Endothelial cell of umbilical vein (primary cell): ENCODE results near the gene PRR5L. TPM values are rescaled to one million over a fixed set of nuclear protein-coding genes. Genes with fewer than 3 reads are reported as not detected.

Experiments
- BruUV-seq: library from RNA; stranded (reverse); fragments of 400-500 nt; replicated peaks from 2 replicates; lab custom pipeline; 2021; lab: Mats Ljungman, UMichigan
- CTCF ChIA-PET: fragments of 300-600, 350-600 bp; sonication (Branson Sonifier 250); formaldehyde crosslinking; loops from one replicate; lab custom pipeline; 2021; ENCODE audit warnings: antibody characterized with exemption, inconsistent platforms; lab: Charles Lee
- POLR2A ChIA-PET: fragments of 300-600, 350-600 bp; sonication (Branson Sonifier 250); formaldehyde crosslinking; loops from one replicate; lab custom pipeline; 2021; ENCODE audit warnings: antibody characterized with exemption, inconsistent platforms; lab: Charles Lee
- DNase-seq: peaks from one replicate; pipeline ENCODE4 v3.0.0-alpha.2; 2011; ENCODE audit warnings: low read depth, low spot score
- FAIRE-seq: peaks from 2 replicates; lab custom pipeline; 2011; peaks lifted over from hg19 to GRCh38; lab: Jason Lieb, UNC
- H2AFZ ChIP-seq: 2 replicates; pipeline ENCODE4 v1.6.0; 2012; ENCODE audit warnings: low read depth, low read length, control low read depth, inconsistent platforms
- H3K27ac ChIP-seq: 2 replicates; pipeline ENCODE4 v1.5.1; 2011; ENCODE audit warnings: low read depth, mild to moderate bottlenecking, control low read depth, low read length, moderate library complexity; ENCODE audit not compliant: insufficient read depth
- H3K27me3 ChIP-seq, 2 experiments: 2 replicates each; pipeline versions ENCODE4 v1.6.0 to v1.6.1; 2011; ENCODE audit warnings: low read length in 2 of 2, mixed read lengths in 1 of 2; ENCODE audit not compliant: control insufficient read depth in 2 of 2, insufficient read depth in 2 of 2
- H3K36me3 ChIP-seq, 2 experiments: 2 replicates in 1 of 2; 3 replicates in 1 of 2; pipeline ENCODE4 v1.5.1; 2011; ENCODE audit warnings: low read length in 2 of 2, mild to moderate bottlenecking in 1 of 2, moderate library complexity in 1 of 2; ENCODE audit not compliant: control insufficient read depth in 2 of 2, insufficient read depth in 2 of 2; ENCODE audit errors: extremely low read depth in 1 of 2
- H3K4me1 ChIP-seq: 3 replicates; pipeline ENCODE4 v1.5.1; 2011; ENCODE audit warnings: mild to moderate bottlenecking, low read length; ENCODE audit not compliant: control insufficient read depth, insufficient read depth; ENCODE audit errors: extremely low read depth
- H3K4me2 ChIP-seq: 2 replicates; pipeline ENCODE4 v1.6.1; 2011; ENCODE audit warnings: low read length, control low read depth, mixed read lengths; ENCODE audit not compliant: insufficient read depth
- H3K4me3 ChIP-seq, 3 experiments: fragments of 200-600 bp in 1 of 3; sonication (generic), shearing (Covaris generic) in 1 of 3; replicated peaks in 1 of 3; 2 replicates each; pipeline ENCODE4 v1.5.1; 2011 to 2016; ENCODE audit warnings: control low read depth in 3 of 3, low read length in 3 of 3, mild to moderate bottlenecking in 2 of 3, inconsistent platforms in 1 of 3, low read depth in 1 of 3, moderate library complexity in 1 of 3; ENCODE audit not compliant: insufficient read depth in 1 of 3
- H3K79me2 ChIP-seq: 2 replicates; pipeline ENCODE4 v1.6.0; 2012; ENCODE audit warnings: low read length, inconsistent platforms; ENCODE audit not compliant: control insufficient read depth, insufficient read depth
- H3K9ac ChIP-seq: replicated peaks from 2 replicates; pipeline ENCODE3; 2011; ENCODE audit warnings: low read length, control low read depth; ENCODE audit not compliant: insufficient read depth; ENCODE audit errors: extremely low read depth
- H3K9me1 ChIP-seq: replicated peaks from 3 replicates; pipeline ENCODE4 v1.6.0; 2011; ENCODE audit warnings: mild to moderate bottlenecking, low read length; ENCODE audit not compliant: control insufficient read depth, insufficient read depth; ENCODE audit errors: extremely low read depth
- H3K9me3 ChIP-seq: replicated peaks from 2 replicates; pipeline ENCODE4 v1.5.1; 2012; ENCODE audit warnings: low read length, inconsistent platforms; ENCODE audit not compliant: control insufficient read depth, insufficient read depth
- H4K20me1 ChIP-seq: replicated peaks from 2 replicates; pipeline ENCODE3; 2011; ENCODE audit warnings: mild to moderate bottlenecking, low read length; ENCODE audit not compliant: control insufficient read depth, insufficient read depth; ENCODE audit errors: extremely low read depth
- EZH2 ChIP-seq: IDR thresholded peaks from 2 replicates; pipeline ENCODE4 v1.6.1; 2012; ENCODE audit warnings: borderline replicate concordance, low read depth, mild to moderate bottlenecking, moderate library complexity, low read length, inconsistent platforms; ENCODE audit not compliant: severe bottlenecking
- FOS ChIP-seq: IDR thresholded peaks from 2 replicates; pipeline ENCODE4 v1.6.1; 2011; ENCODE audit warnings: mild to moderate bottlenecking, low read length, moderate library complexity, borderline replicate concordance; ENCODE audit not compliant: insufficient read depth
- GATA2 ChIP-seq: IDR thresholded peaks from 2 replicates; pipeline ENCODE4 v1.7.0; 2011; ENCODE audit warnings: low read depth, mild to moderate bottlenecking, moderate library complexity, mixed read lengths, low read length; ENCODE audit not compliant: insufficient read length, insufficient read depth
- JUN ChIP-seq: IDR thresholded peaks from 2 replicates; pipeline ENCODE4 v1.6.1; 2011; ENCODE audit warnings: borderline replicate concordance, low read depth; ENCODE audit not compliant: insufficient read length, insufficient read depth
- MYC ChIP-seq: IDR thresholded peaks from one replicate; pipeline ENCODE4 v1.6.1; 2011; ENCODE audit warnings: mild to moderate bottlenecking, low read depth, low read length
- POLR2A ChIP-seq: IDR thresholded peaks from 2 replicates; pipeline ENCODE4 v1.6.1; 2012; ENCODE audit warnings: low read depth, mild to moderate bottlenecking, control low read depth, low read length
- POLR2AphosphoS5 ChIP-seq: IDR thresholded peaks from 2 replicates; pipeline ENCODE4 v1.6.1; 2012; ENCODE audit warnings: low read depth, mild to moderate bottlenecking, control low read depth, low read length, moderate library complexity; ENCODE audit not compliant: insufficient read depth
- dilution Hi-C: fragments of 300-500 bp; cut with MboI; formaldehyde crosslinking; loops from one replicate; pipeline ENCODE4 v1.15.0; 2019; ENCODE audit warnings: low sequenced_read_pairs; ENCODE audit not compliant: extremely low pct_ligation_motif_present
- intact Hi-C: fragments of 100-400 bp; cut with micrococcal nuclease; formaldehyde crosslinking; loops from one replicate; pipeline ENCODE4 v1.10.0; 2022
- polyA plus RNA-seq, 4 experiments: library from polyadenylated mRNA; depleted of rRNA in 3 of 4; stranded (reverse) in 3 of 4; unstranded in 1 of 4; fragments of >200 nt; gene quantifications; 2 replicates each; pipeline versions ENCODE4 v1.2.1 to v1.2.3, GENCODE V29; 2011 to 2012; ENCODE audit warnings: missing spikeins in 1 of 4
- total RNA-seq: library from RNA; stranded (reverse); gene quantifications from 2 replicates; pipeline ENCODE4 v1.2.3, GENCODE V29; 2021
- TF ChIP-seq, protein P1 (sequence below): IDR thresholded peaks from 2 replicates; pipeline ENCODE4 v1.6.1; 2011; ENCODE audit not compliant: insufficient read depth, insufficient read length
- TF ChIP-seq, protein P2 (sequence below), 2 donors: IDR thresholded peaks; 1 replicate in 1 of 2; 2 replicates in 1 of 2; pipeline ENCODE4 v1.5.1; 2011; ENCODE audit warnings: low read length in 2 of 2, mild to moderate bottlenecking in 2 of 2, moderate library complexity in 2 of 2, control low read depth in 1 of 2, inconsistent platforms in 1 of 2, low read depth in 1 of 2; ENCODE audit not compliant: insufficient read depth in 1 of 2; ENCODE audit errors: extremely low read depth in 1 of 2

The PRR5L gene
- total and polyA plus RNA-seq, 2 donors (not counting 3 experiments of a cell fraction or from before 2014, with no cell fraction given): 2.5 to 6.1 TPM

DNA sequence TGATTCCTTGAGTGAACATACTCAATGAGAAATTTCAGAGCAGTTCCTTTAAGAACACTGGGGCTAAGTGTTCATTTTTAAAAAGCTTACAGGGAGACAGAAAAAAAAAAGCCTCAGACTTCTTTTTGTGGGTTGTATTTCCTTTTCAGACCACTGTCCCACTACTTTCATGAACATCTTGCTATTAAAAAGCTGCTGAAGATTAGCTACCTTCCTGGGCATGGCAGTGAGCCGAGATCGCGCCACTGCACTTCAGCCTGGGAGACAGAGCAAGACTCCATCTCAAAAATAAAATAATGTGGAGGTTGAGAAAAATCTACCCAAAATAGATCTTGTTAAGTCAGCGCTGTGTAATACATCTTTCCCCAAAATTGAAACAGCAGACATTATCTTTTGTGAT is 203.2 kb downstream of the PRR5L start:
- DNase-seq: no peak
- dilution Hi-C loops: no loop called here
- POLR2A ChIA-PET: interaction anchor here (1.5 kb wide), 1 partner anchor 210 kb away, joined by 8 read pairs; the partner anchor contains the start of gene COMMD9
- peaks cover 21% of the 10 kb centered on the region for H3K79me2 ChIP-seq
- H3K9me3 ChIP-seq: no peaks in the 10 kb centered on the region
- peaks cover 19% of the 10 kb centered on the region for H3K4me1 ChIP-seq
- H4K20me1 ChIP-seq: no peaks in the 10 kb centered on the region
- H3K4me3 ChIP-seq: no peak overlapping the region
- no peak overlapping the region for H2AFZ ChIP-seq
- H3K36me3 ChIP-seq: peaks cover 5 to 16% of the 10 kb centered on the region in 2 experiments
- no TSS peak for BruUV-seq
- TF ChIP-seq EZH2: no peak
- no peak for TF ChIP-seq MYC
- peak overlapping the region; percentile 79 for H3K27ac ChIP-seq
- no peak overlapping the region for H3K9ac ChIP-seq
- H3K27me3 ChIP-seq: no peaks in the 10 kb centered on the region
- CTCF ChIA-PET: interaction anchor here (2.2 to 3.0 kb wide), 2 partner anchors 10 to 42 kb away, joined by 9 to 36 read pairs; partner anchors contain the start of gene TRAF6
- no peak overlapping the region for H3K4me2 ChIP-seq
- FAIRE-seq: no peak
- no peaks in the 10 kb centered on the region for H3K9me1 ChIP-seq
- intact Hi-C loops: loop anchor here (10.0 kb wide), 1 partner anchor 345 kb away; no protein-coding TSS in a partner anchor

DNA sequence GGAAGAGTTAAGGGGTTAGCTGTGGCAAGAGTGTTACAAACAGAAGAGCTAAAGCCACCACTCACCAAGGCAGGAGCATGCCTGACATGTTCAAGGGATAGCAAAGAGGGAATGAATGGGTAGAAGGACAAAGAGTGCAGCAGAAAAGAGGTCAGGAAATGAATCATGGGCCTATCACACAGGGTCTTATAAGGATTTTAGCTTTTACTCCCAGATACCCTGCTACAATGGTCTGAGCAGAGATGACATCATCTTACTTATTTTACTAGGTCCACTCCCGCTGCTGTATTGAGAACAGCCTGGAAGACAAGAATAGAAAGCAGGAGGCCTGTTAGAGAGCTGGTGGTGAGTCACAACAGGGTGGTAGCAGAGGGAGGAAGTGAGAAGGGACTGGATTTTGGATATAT is 204.2 kb downstream of the PRR5L start:
- POLR2A ChIA-PET: interaction anchor here (0.6 to 1.5 kb wide), 3 partner anchors 13 to 211 kb away, joined by 4 to 8 read pairs (median 7); partner anchors contain the start of gene COMMD9
- peak; percentile 33 for TF ChIP-seq POLR2A
- TF ChIP-seq, protein P1, sequence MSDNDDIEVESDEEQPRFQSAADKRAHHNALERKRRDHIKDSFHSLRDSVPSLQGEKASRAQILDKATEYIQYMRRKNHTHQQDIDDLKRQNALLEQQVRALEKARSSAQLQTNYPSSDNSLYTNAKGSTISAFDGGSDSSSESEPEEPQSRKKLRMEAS: no peak
- TF ChIP-seq, protein P2, sequence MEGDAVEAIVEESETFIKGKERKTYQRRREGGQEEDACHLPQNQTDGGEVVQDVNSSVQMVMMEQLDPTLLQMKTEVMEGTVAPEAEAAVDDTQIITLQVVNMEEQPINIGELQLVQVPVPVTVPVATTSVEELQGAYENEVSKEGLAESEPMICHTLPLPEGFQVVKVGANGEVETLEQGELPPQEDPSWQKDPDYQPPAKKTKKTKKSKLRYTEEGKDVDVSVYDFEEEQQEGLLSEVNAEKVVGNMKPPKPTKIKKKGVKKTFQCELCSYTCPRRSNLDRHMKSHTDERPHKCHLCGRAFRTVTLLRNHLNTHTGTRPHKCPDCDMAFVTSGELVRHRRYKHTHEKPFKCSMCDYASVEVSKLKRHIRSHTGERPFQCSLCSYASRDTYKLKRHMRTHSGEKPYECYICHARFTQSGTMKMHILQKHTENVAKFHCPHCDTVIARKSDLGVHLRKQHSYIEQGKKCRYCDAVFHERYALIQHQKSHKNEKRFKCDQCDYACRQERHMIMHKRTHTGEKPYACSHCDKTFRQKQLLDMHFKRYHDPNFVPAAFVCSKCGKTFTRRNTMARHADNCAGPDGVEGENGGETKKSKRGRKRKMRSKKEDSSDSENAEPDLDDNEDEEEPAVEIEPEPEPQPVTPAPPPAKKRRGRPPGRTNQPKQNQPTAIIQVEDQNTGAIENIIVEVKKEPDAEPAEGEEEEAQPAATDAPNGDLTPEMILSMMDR (IDR thresholded peaks at IDR 0.05; ENCODE audit: extremely low read depth in 1 of 2, insufficient read depth in 1 of 2, low read depth in 1 of 2, low read length in 2 of 2): no peak
- TF ChIP-seq MYC: no peak
- peak; percentile 97 for TF ChIP-seq JUN
- TF ChIP-seq GATA2: no peak
- TF ChIP-seq POLR2AphosphoS5: peak; percentile 41
- no peak for TF ChIP-seq EZH2
- peak; percentile 92 for TF ChIP-seq FOS
- Histone ChIP-seq H3K9me1 (no peaks in the 10 kb centered on the region), H3K4me3 (no peak overlapping the region), H3K4me1 (peaks cover 19% of the 10 kb centered on the region), H3K9me3 (no peaks in the 10 kb centered on the region), H3K9ac (peak overlapping the region; percentile 36), H2AFZ (peak overlapping the region; percentile 14), H3K79me2 (peaks cover 31% of the 10 kb centered on the region), H4K20me1 (no peaks in the 10 kb centered on the region), H3K4me2 (peak overlapping the region; percentile 49), H3K27me3 (no peaks in the 10 kb centered on the region), H3K27ac (peak overlapping the region; percentile 79), H3K36me3 (peaks cover 4 to 16% of the 10 kb centered on the region in 2 experiments)
- BruUV-seq: no TSS peak
- intact Hi-C loops: loop anchor here (1.0 to 10.0 kb wide), 2 partner anchors 10 to 1526 kb away; partner anchors contain the start of gene TRAF6
- peak; percentile 91 for FAIRE-seq
- CTCF ChIA-PET: interaction anchor here (0.8 to 3.6 kb wide), 9 partner anchors 8 to 210 kb away, joined by 3 to 41 read pairs (median 5); partner anchors contain the start of gene TRAF6
- dilution Hi-C loops: no loop called here
- DNase-seq: peak; percentile 89
